22Rv1 (cell line): ENCODE results near the gene CCDC63.

Source experiments
- H3K27ac ChIP-seq: fragments of 450-650 bp; 2 replicates; pipeline ENCODE4 v1.5.1; 2017
- CTCF ChIP-seq: fragments of 450-650 bp; IDR thresholded peaks from 2 replicates; pipeline ENCODE4 v1.5.1; 2017; ENCODE audit warnings: mild to moderate bottlenecking
- ZFX ChIP-seq: fragments of 450-650 bp; IDR thresholded peaks from 2 replicates; pipeline ENCODE4 v1.6.1; 2017; ENCODE audit warnings: antibody characterized with exemption, borderline replicate concordance

CCDC63 gene

DNA sequence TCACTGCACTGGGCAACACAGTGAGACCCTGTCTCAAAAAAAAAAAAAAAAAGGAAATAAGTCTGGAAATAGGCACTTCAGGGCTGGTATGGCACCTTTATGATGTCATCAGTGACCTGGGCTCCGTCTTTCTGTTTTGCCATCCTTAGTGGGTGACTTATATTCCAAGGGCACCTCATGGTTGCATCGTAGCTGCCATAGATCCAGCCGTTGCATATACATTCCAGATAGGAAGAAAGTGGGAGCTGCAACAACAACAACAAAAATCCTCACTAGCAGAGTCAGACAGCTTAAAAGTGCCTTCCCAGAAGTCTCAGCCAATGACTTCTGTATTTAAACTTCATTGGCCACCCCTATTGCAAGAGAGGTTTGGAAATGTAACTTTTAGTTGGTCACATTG, 47.2 kb downstream of the CCDC63 start:
- H3K27ac ChIP-seq, result no peak overlapping the region
- TF ChIP-seq ZFX (no peak), CTCF (no peak)

DNA sequence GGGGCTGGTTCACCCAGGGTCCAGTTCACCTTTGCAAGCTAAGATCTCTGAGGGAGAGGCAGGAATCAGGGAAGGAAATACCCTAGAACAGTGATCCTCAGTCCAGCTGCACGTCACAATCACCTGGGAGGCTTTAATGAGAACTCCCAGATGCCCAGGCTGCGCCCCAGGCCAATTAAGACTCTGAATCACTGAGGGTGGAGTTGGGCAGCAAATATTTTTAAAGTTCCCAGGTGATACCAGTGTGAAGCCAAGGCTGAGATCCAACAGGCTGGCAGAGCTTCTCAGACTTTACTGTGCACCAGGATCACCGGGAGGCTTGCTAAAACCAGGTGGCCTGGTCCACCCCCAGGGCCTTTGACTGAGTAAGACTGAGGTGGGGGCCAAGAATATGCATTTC, 49.8 kb downstream of the CCDC63 start:
- TF ChIP-seq CTCF, result no peak
- no peak for TF ChIP-seq ZFX
- no peak overlapping the region for H3K27ac ChIP-seq

GRCh38 chr12:110901401-110901800, 54.6 kb downstream of the CCDC63 start:
- H3K27ac ChIP-seq, result no peak overlapping the region
- TF ChIP-seq CTCF (no peak), ZFX (no peak)

DNA sequence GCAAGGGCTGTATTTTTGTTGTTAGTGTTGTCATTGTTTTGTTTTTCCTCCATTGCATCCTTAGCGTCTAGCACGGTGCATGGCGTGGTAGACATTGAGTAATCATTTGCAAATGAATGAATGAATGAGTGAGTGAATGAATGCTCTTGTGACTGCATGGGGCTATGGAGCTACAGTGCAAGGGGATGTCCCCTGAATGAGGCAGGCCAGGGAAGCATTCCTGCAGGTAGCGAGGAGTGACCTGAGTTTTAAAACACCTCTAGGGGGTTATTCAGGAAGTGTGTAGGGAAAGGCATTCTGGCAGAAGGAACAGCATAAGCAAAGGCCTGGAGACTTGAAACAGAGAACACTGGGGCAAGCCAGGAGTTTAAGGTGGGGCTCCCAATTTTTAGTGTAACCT, 56.7 kb downstream of the CCDC63 start:
- no peak for TF ChIP-seq ZFX
- no peak for TF ChIP-seq CTCF
- H3K27ac ChIP-seq, result no peak overlapping the region

GRCh38 chr12:110906083-110906482, 59.3 kb downstream of the CCDC63 start:
- TF ChIP-seq CTCF (no peak), ZFX (no peak)
- no peak overlapping the region for H3K27ac ChIP-seq

- TF ChIP-seq CTCF (no peak), ZFX (no peak)
- H3K27ac ChIP-seq, result no peak overlapping the region
These were observed 59.7 kb downstream of the CCDC63 start for GRCh38 chr12:110906516-110906915.

DNA sequence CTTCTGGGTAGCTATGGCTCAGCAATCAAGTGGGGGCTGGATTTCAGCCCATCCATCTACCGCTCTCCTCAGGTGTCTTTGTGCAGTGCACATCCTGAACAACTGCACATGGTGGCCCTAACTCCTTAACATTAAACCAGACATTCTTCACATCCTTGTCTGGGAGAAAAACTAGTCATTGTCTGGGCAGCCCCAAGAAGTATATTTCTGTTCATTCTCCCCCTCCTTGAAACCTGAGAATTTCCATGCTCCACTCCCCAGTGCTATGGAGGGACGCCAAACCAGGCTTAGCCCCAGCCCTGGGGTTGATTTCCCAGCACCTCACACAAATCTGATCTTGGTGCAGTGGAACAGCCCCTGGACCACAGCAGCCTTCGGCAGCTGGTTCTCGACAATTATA, 60.2 kb downstream of the CCDC63 start:
- no peak overlapping the region for H3K27ac ChIP-seq
- TF ChIP-seq CTCF, result no peak
- no peak for TF ChIP-seq ZFX
